ENCODE measurements around the gene SPINT2.

DNA sequence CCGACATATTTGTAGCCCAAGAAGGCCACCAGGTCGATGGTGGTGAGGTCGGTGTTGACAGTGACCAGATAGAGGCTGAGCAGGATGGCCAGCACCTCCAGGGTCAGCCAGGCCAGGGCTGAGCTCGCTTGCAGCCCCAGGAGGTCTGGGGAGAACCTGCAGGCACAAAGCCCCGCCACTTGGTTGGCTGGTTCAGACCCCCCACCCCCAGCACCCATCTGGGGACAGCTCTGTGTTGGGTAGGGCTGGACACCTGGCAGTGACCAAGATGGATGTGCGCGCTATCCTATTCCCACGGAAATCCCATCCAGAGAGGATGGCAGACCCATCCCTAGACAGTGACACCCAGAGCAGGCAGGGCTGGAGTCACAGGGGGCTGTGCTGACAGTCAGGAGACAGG is 43.2 kb downstream of the SPINT2 start:
- TF ChIP-seq, protein P1, sequence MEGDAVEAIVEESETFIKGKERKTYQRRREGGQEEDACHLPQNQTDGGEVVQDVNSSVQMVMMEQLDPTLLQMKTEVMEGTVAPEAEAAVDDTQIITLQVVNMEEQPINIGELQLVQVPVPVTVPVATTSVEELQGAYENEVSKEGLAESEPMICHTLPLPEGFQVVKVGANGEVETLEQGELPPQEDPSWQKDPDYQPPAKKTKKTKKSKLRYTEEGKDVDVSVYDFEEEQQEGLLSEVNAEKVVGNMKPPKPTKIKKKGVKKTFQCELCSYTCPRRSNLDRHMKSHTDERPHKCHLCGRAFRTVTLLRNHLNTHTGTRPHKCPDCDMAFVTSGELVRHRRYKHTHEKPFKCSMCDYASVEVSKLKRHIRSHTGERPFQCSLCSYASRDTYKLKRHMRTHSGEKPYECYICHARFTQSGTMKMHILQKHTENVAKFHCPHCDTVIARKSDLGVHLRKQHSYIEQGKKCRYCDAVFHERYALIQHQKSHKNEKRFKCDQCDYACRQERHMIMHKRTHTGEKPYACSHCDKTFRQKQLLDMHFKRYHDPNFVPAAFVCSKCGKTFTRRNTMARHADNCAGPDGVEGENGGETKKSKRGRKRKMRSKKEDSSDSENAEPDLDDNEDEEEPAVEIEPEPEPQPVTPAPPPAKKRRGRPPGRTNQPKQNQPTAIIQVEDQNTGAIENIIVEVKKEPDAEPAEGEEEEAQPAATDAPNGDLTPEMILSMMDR (optimal IDR thresholded peaks at IDR 0.05 in 1 of 3, IDR thresholded peaks at IDR 0.05 in 1 of 3, conservative IDR thresholded peaks at IDR 0.05 in 1 of 3; ENCODE audit: extremely low read depth in 1 of 3, insufficient read depth in 2 of 3, low read length in 3 of 3): no peak
- no peak for TF ChIP-seq EZH2 (IDR thresholded peaks at IDR 0.05; ENCODE audit: low read length)

Data from keratinocyte (primary cell).